ENCODE data around the gene MARCHF9.

MARCHF9 gene

DNA sequence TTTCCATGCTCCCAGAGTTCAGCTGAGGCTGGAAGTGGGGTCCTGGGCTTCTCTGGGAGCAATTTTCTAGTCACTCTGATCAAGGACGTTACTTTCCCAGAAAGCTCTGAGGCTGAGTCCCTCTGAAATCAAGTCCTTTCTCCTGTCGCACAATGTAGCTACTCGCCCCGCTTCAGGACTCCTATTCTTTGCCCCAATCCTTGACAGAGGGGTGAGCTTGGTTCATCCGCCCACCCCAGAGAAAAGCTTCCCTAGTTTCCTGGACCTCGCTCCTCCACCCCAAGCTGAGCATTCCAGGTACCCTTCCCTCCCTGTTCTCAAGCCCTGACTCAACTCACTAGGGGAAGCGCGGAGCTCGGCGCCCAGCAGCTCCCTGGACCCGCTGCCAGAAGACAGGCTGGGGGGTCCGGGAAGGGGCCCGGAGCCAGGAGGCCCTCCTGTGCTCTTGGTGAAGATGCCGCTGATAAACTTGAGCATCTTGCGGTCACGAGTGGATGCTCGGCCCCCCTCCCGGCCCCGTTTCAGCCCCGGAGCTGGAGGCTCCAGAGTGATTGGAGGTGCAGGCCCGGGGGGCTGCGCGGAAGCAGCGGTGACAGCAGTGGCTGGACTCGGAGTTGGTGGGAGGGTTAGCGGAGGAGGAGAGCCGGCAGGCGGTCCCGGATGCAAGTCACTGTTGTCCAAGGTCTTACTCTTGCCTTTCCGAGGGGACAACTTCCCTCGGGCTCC is 18.0 kb upstream of the MARCHF9 start:
- in situ Hi-C loops (cut with MboI; ENCODE audit: low sequenced_read_pairs) = no loop called here

DNA sequence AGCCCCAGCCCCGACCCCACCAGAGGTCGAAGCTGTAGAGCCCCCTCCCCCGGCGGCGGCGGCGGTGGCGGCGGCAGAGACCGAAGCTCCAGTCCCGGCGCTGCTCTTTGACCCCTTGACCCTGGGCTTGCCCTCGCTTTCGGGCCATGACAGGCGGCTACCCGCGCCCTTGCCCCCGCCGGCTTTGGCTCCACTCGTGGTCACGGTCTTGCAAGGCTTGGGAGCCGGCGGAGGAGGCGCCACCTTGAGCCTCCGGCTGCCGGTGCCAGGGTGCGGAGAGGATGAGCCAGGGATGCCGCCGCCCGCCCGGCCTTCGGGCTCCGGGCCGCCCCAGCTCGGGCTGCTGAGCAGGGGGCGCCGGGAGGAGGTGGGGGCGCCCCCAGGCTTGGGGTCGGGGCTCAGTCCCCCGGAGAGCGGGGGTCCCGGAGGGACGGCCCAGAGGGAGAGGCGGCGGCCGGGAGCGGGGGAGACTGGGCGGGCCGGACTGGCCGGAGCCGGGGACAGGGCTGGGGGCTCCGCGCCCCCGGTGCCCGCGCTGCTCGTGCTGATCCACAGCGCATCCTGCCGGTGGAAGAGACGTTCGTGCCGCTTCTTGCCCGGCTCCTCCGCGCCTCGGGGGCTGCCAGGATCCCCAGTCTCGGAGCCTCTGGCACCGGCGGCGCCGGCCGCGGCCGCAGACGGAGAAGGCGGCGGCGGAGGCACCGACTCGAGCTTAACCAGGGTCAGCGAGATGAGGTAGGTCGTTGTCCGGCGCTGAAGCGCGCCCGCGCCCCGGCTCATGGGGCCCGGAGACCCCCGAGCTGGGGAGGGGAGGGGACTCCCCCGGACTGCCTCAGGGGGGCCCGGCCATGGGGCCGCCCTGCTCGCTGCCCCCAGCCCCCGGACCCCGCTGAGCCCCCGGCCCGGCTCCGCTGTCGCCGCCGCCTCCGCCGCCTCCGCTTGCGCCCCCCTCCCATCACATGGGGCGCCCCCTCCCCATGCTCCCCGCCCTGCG is 17.1 kb upstream of the MARCHF9 start:
- in situ Hi-C loops (cut with MboI; ENCODE audit: low sequenced_read_pairs) = no loop called here

DNA sequence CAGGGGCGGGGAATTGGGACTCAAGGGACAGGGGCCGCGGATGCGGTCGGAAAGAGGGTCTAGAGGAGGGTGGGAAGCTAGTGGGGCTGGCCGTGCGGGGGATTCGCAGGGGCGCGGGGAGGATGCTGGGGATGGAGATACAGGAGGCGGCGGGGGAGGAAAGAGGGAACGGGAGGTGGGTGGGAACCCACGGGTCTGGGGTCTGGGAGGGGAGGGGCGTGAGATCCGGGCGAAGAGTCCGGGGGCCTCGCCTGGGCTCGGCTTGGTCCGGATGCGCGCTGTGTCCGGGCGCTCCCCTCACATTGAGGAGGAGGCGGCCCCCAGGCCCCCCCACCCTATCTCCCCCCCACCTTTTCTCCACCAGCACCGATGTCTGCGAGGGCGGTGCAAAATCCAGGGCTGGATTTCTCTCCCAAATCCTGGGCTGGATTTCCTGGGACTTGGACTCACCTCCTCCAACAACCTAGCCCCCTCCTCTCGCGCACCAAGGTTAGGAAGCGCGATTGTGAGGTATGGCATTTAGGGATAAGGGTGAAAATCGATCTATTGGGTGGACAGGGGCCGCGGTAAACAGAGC is 16.2 kb upstream of the MARCHF9 start, which contains the start of gene AGAP2:
Gene AGAP2 (minus strand): TSS at position 82 of the 577 bp plus-strand sequence. CDS start 496 bp downstream, outside the sequence.
- in situ Hi-C loops (cut with MboI; ENCODE audit: low sequenced_read_pairs) = no loop called here

DNA sequence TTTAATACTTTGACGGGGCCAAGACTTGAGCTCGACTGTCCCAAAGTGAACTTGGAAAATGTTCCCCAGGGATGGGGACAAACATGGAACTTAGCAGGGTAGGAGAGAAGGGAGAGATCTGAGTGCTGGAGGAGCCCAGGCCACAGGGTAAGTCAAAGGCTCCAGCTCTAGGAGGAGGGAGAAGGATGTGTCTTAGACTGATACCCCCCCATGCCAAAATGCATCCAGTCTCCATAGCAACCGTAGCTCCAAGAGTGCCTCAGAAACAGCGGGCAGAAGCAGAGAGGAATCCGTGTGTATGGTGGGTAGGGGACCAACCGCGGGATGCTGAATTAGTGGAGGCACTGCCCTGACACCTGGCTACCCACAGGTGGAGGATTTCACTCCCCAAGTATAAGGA is 15.5 kb upstream of the MARCHF9 start:
- in situ Hi-C loops (cut with MboI; ENCODE audit: low sequenced_read_pairs) = no loop called here

DNA sequence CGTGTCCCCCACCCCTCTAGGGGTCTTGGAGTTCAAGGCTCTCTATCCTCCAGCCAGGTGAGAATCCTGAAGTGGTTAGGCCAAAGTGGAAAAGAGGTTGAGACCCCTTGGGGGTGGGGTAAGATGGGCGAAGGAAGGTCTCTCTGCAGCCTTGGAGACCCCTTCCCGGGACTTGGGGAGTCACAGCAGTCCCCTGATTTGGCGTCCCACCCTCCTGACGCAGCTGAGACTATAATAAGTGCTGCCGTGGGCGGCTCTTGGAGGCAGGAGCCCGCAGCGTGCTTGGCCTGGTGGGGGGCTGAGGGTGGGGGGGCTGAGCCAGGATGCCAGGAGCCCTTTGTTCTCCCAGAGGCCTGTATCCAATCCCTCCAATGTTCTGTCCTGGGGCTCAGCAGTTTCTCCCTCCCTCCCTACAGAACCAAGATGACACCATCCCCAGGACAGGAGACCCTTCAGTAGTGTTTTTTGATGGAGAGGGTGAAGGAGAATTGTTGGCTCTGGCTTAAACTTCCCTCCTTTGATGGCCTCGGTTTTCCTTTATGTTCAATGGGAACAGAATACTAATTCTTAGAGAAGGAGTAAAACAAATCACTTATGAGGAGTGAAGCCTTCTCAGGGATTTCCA is 14.9 kb upstream of the MARCHF9 start:
- in situ Hi-C loops (cut with MboI; ENCODE audit: low sequenced_read_pairs) = no loop called here

DNA sequence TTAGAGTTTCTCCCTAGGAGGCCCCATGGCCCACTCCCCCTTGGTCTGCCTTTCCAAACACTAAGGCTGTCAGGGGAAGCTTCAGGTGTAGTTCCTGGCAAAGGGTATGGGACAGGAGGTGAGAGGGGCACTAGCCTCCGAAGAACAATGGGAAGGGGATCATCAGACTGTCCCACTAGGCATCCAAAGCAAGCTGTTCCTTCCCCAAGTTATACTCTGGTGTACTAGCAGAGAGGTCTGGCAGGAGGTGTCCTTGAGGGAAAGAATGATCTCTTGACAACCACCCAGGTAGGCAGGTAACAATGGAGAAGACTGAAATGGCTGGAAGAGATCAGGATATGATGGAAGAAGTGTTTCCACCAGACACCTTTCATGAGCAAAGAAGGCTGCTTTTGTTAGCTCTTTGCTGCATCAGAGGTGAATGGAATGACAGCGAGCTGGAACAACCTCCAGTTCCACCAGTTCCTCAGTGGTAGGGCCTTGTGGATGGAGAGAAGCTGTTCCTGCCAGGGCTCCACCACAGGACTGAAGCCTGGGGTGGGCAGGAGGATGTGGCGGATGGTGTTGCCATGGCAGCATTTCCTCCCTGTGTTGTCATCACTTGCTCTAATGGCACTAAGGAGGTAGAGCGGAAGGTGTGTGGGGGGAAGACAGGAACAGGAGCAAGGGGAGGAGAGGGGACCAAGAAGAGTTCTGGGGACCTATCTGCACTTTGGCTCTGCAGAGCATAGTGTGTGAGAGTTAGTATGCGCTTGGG is 14.1 kb upstream of the MARCHF9 start:
- in situ Hi-C loops (cut with MboI; ENCODE audit: low sequenced_read_pairs) = no loop called here

DNA sequence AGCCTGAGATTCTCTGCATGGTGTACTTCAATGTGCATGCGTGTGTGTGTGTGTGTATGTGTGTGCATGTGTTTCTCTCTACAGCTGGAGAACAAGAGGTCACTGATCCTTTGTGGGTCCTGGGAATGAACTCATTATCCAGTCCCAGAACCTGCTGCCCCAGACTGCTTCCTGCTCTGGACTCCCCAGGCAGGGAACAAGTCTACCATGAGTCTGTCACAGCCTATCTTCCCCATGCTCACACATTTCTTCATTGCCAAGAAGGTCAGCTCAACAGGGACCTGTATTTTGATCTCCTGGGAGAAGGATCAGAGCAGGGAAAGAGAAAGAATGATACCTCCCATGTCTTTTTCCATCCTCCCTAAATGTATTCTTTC is 13.5 kb upstream of the MARCHF9 start:
- in situ Hi-C loops (cut with MboI; ENCODE audit: low sequenced_read_pairs) = no loop called here

DNA sequence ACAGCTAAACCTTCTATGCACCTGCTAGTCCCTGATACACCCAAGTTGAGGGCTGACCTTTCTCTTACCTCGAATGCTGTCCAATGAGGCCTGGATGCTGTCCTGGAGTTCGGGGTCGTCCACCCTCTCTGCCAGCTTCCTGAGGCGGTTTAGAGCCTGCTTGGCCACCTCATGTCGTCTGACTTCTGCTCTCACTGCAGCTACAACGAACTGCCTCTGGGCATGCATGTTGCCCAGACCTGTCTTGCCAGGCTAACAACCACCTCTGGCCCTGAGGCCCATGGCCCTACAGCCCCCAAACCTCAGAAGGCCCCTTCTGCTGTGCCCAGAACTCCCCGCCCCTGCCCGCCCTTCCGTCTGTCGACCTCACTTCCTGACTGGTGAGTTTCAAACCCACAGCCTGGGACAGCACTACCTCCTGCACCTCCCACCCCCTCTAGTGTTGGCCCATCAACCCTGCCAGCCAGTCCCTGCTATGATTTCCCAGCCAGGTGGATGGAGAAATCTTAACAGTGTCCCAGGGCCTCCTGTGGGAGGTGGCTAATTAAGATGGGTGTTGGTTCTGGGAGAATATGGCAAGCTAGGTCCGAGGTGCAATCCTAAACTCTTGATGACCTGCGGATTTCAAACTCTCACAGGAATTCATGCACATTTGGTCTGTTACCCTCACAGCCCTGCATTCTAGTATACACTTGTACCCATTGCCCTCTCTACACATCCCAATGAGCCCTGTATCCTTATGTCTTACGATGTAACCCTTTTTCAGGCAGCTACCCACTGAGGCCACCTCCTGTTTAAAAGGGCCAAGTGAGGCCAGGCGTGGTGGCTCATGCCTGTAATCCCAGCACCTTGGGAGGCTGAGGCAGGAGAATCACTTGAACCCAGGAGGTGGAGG is 12.8 kb upstream of the MARCHF9 start:
- in situ Hi-C loops (cut with MboI; ENCODE audit: low sequenced_read_pairs) = no loop called here

DNA sequence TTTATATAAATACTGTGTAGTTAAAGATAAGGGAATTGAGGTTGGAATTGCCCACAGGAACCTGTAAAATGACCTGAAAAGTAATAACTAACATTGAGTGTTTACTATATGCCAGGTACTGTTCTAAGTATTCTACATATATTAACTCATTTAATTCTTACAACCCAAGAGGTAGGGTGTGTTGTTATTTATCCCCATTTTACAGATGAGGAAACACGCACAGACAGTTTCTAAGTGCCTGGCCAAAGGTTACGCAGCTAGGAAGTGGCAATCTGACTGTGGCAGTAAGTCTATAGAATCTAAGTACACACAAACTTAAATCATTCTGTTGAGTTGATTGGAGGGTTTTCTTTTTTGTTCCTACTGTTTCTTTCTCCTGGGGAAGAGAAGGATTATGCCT is 11.1 kb upstream of the MARCHF9 start:
- in situ Hi-C loops (cut with MboI; ENCODE audit: low sequenced_read_pairs) = no loop called here

DNA sequence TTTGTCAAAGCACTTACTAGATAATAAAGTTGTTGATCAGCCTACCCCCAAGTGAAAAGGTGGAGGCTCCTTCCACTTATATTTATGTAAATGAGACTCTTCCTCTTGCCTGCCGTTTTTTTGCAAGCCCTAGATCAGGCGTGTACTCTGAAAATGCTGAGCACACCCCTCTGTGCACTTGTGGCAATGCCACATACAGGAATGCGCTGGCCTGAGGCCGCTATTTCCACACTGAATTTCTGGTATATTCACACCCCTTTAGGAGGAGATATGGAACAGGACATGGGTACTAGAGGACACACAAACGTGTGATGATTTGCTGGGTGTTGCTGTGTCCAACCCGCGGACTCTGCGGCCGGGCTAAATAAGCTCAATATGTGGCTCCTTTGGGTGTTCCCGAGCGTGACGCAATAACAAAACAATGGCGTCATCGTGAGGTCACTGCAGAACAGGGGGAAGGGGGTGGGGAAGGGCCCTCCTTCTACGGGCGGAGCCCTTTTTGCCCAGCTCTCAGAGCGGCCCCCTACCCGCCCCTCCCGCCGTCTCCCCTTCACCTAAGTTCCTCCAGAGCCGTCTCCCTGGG is 10.6 kb upstream of the MARCHF9 start:
- in situ Hi-C loops (cut with MboI; ENCODE audit: low sequenced_read_pairs) = no loop called here

DNA sequence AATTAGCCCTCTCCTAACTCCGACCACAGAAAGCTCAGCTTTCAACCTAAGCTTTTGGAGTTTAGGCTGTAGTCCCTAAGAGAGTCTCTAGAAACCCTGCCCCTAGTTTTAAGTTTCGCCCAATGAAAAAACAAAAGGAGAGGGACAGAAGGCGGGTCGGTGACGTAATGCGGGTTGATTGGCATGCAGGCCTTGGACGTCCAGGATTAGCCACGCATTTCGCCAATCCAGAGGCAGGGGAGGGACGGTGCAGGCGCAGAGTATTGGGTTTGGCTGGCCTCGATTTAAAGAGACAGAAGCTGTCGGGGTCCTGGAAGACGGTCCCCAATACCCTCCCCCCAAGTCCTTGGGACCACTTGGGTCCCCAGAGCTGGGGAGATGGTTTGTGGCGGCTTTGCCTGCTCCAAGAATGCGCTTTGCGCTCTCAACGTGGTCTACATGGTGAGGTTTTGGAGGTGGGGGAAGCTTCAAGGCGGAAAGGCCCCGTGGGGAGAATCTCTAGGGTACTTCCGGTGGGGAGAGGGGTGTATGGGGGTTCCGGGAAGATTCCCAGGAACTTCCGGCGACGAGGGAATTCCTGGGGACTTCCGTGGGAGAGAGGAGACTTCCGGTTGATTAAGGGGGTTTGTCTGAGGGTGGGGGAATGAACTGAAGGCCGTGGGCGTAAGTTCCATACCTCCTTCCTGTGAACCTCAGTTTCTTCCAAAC is 10.0 kb upstream of the MARCHF9 start, which contains the start of gene TSPAN31:
Gene TSPAN31 (plus strand): TSS at position 263 of the 708 bp plus-strand sequence. CDS start 116 bp downstream, at position 379.
- in situ Hi-C loops (cut with MboI; ENCODE audit: low sequenced_read_pairs) = no loop called here

DNA sequence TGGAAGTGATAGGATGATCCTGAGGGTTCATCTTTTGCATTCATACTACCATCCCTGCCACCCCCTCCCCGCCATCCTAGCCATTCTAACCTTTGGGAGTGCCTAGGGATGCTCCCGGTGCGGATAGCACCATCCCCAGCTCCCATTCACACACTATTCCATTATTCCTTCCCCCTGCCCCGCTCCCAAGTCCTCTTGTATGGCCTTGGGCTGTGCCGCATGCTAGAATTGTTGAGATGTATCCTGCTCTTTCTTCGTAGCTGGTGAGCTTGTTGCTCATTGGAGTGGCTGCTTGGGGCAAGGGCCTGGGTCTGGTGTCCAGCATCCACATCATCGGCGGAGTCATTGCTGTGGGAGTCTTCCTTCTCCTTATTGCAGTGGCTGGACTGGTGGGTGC is 9.4 kb upstream of the MARCHF9 start:
- in situ Hi-C loops (cut with MboI; ENCODE audit: low sequenced_read_pairs) = no loop called here

DNA sequence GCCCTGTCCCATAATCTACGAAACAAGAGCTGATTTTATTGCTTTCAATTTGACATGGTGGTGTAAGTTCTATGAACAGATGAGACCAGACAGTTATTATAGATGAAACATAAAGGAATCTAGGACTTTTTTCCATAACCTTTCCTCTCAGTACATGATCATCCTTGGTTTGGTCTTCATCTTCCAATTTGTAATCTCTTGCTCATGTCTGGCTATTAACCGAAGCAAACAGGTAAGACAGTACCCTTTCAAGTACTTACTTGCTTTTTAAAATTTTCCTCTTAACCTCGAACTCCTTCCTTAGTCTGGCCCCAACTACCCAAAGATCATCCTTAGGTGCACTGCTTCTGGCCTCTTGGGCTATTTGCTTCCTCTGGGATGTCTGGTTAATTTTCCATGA is 8.9 kb upstream of the MARCHF9 start:
- in situ Hi-C loops (cut with MboI; ENCODE audit: low sequenced_read_pairs) = no loop called here

DNA sequence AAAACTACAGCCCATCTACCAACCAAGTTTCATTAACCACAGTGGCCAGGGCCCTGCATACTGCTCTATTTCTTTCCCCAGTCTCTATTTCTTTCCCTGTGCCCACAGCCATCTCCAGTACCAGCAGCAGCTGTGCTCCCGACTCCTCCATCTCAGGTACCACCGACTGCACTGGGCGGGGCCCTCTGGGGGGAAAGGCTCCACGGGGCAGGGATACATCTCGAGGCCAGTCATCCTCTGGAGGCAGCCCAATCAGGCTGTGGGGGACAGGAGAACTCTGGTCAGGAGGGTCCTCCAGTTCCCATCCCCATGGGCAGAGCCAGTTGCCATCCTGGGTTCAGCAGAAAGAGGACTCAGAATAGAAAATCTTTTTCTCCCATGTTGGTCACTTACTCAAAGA is 5.8 kb upstream of the MARCHF9 start:
- in situ Hi-C loops (cut with MboI; ENCODE audit: low sequenced_read_pairs) = no loop called here

DNA sequence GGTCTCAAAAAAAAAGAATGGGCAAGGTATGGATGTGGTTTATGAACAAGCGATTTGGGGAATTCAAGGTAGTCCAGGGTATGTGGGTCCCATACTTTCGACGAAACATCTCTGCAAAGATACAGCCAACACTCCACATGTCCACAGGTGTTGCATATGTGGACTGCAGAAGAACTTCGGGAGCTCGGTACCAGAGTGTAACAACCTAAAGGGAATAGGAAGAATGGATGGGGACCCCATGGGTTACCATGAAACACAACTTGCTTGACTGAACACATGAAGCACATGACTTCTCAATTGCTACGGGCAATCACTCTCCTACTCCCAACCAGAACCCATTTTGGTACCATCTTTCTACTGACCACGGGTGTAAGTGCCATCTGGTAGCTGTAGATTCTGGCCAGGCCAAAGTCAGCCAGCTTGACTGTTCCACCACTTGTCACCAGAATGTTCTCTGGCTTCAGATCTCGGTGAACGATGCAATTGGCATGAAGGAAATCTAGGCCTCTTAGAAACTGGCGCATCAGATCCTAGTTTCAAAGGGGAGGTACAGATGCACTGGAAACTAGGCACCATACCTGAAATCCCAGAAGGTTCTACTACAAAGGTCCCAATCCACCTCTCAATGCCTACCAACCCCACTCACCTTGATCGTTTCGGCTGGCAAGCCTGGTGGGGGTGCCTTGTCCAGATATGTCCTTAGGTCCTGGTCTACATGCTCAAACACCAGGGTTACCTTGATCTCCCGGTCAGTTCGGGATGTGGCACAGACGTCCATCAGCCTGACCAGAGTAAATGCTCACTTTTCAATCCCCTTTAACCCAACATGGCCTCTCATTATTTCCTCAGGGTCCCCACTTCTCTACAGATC is 4.1 kb upstream of the MARCHF9 start:
- in situ Hi-C loops (cut with MboI; ENCODE audit: low sequenced_read_pairs) = no loop called here

DNA sequence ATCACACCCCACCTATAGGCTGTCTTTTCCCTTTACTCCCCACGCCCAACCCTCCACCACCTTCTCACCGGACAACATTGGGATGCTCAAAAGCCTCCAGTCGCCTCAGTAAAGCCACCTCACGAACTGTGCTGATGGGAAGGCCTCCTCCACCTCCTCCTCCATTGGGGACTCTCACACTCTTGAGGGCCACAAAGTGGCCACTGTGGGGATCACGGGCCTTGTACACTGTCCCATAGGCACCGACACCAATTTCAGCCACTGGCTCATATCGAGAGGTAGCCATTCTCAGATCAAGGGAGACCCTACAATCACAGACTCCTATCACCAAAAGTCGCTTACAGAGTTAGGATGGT is 3.5 kb upstream of the MARCHF9 start:
- in situ Hi-C loops (cut with MboI; ENCODE audit: low sequenced_read_pairs) = no loop called here
